COLO668 (cell line): ENCODE data around the gene ZNF445.
"Not testable (repeated sequence)": the region's sequence is repeated elsewhere in the genome, so short reads cannot be mapped to it uniquely, and the experiment has no call there.

Experiments used
- DNase-seq: peaks from one replicate; lab custom pipeline; 2025; ENCODE audit not compliant: unreplicated experiment; lab: John Stamatoyannopoulos, UW

Gene ZNF445

GRCh38 chr3:44409640-44410410, 67.6 kb downstream of the ZNF445 start:
- DNase-seq = no peak

- DNase-seq = no peak
Observed at GRCh38 chr3:44402548-44402947, 74.9 kb downstream of the ZNF445 start.

- DNase-seq = no peak
Observed at GRCh38 chr3:44400771-44401170, 76.7 kb downstream of the ZNF445 start.

- DNase-seq = no peak
Observed at GRCh38 chr3:44398853-44399252, 78.6 kb downstream of the ZNF445 start.

- not testable (repeated sequence) for DNase-seq
Observed at GRCh38 chr3:44398271-44398670, 79.2 kb downstream of the ZNF445 start.

- peak; percentile 46 for DNase-seq
Observed at GRCh38 chr3:44396200-44397171, 81.0 kb downstream of the ZNF445 start.

GRCh38 chr3:44395714-44396113, 81.8 kb downstream of the ZNF445 start:
- no peak for DNase-seq

- no peak for DNase-seq
Observed at GRCh38 chr3:44392489-44392888, 85.0 kb downstream of the ZNF445 start.

GRCh38 chr3:44387404-44387803, 90.1 kb downstream of the ZNF445 start:
- DNase-seq = no peak
